ENCODE data around the gene IMMP2L. TPM values are rescaled to one million over a fixed set of nuclear protein-coding genes. Genes with fewer than 3 reads are reported as not detected.

IMMP2L gene
- total RNA-seq, 3 donors from 2014 or later (not counting 1 experiment from before 2014, with no cell fraction given), result 6.9 to 9.2 (median 8.7) TPM

GRCh38 chr7:111242141-111242755, 320.0 kb downstream of the IMMP2L start:
- H3K4me1 Mint-ChIP-seq, result peaks cover 0 to 8% of the 10 kb centered on the region in 2 donors
- 58% methylated on average over 7 of the region's 9 CpGs for WGBS (ENCODE audit: insufficient coverage)
- intact Hi-C loops (cut with micrococcal nuclease), result no loop called here
- H3K27me3 Mint-ChIP-seq (ENCODE audit: low read depth in 2 of 2), result no peaks in the 10 kb centered on the region
- no peaks in the 10 kb centered on the region for H3K36me3 Mint-ChIP-seq
- Histone ChIP-seq H3K4me3 (ENCODE audit: low read length) (no peak overlapping the region), H3K9me3 (ENCODE audit: control insufficient read depth, insufficient read depth, low read length) (no peaks in the 10 kb centered on the region), H3K36me3 (ENCODE audit: control insufficient read depth, insufficient read depth, low read length) (no peaks in the 10 kb centered on the region), H3K4me1 (ENCODE audit: control insufficient read depth, insufficient read depth, low read length) (no peaks in the 10 kb centered on the region), H3K27ac (ENCODE audit: low read length) (no peak overlapping the region), H3K27me3 (ENCODE audit: control insufficient read depth, insufficient read depth, low read length) (no peaks in the 10 kb centered on the region)
- peaks cover 3% of the 10 kb centered on the region in 2 donors for H3K9me3 Mint-ChIP-seq
- DNase-seq (no peak), ATAC-seq (no peak)
- H3K27ac Mint-ChIP-seq, result no peak overlapping the region
- H3K4me3 Mint-ChIP-seq, result no peak overlapping the region
- no peak for TF ChIP-seq CTCF (IDR thresholded peaks at IDR 0.05)

- Mint-ChIP-seq H3K4me3 (no peak overlapping the region), H3K36me3 (no peaks in the 10 kb centered on the region), H3K9me3 (peaks cover 7 to 10% of the 10 kb centered on the region in 2 donors), H3K27ac (no peak overlapping the region), H3K27me3 (ENCODE audit: low read depth in 2 of 2) (no peaks in the 10 kb centered on the region), H3K4me1 (peaks cover 0 to 8% of the 10 kb centered on the region in 2 donors)
- intact Hi-C loops (cut with micrococcal nuclease), result no loop called here
- H3K4me3 ChIP-seq (ENCODE audit: low read length), result no peak overlapping the region
- no peaks in the 10 kb centered on the region for H3K9me3 ChIP-seq (ENCODE audit: control insufficient read depth, insufficient read depth, low read length)
- no peak for TF ChIP-seq CTCF (IDR thresholded peaks at IDR 0.05)
- 85% methylated on average over 3 of the region's 4 CpGs for WGBS (ENCODE audit: insufficient coverage)
- no peaks in the 10 kb centered on the region for H3K36me3 ChIP-seq (ENCODE audit: control insufficient read depth, insufficient read depth, low read length)
- H3K4me1 ChIP-seq (ENCODE audit: control insufficient read depth, insufficient read depth, low read length), result no peaks in the 10 kb centered on the region
- no peak for DNase-seq
- ATAC-seq, result no peak
- H3K27ac ChIP-seq (ENCODE audit: low read length), result no peak overlapping the region
- H3K27me3 ChIP-seq (ENCODE audit: control insufficient read depth, insufficient read depth, low read length), result no peaks in the 10 kb centered on the region
These were observed 321.9 kb downstream of the IMMP2L start for GRCh38 chr7:111240371-111240770.

- no peaks in the 10 kb centered on the region for H3K27me3 Mint-ChIP-seq (ENCODE audit: low read depth in 2 of 2)
- no peak overlapping the region for H3K4me3 ChIP-seq (ENCODE audit: low read length)
- no peaks in the 10 kb centered on the region for H3K36me3 Mint-ChIP-seq
- H3K4me3 Mint-ChIP-seq, result no peak overlapping the region
- WGBS (ENCODE audit: insufficient coverage), result no CpG with 5 or more reads among the region's 1 CpG
- peaks cover 7 to 13% of the 10 kb centered on the region in 2 donors for H3K9me3 Mint-ChIP-seq
- no peak overlapping the region for H3K27ac Mint-ChIP-seq
- H3K27ac ChIP-seq (ENCODE audit: low read length), result no peak overlapping the region
- H3K4me1 Mint-ChIP-seq, result peaks cover 0 to 8% of the 10 kb centered on the region in 2 donors
- ATAC-seq (no peak), DNase-seq (no peak)
- TF ChIP-seq CTCF (IDR thresholded peaks at IDR 0.05), result no peak
- H3K27me3 ChIP-seq (ENCODE audit: control insufficient read depth, insufficient read depth, low read length), result no peaks in the 10 kb centered on the region
- no peaks in the 10 kb centered on the region for H3K36me3 ChIP-seq (ENCODE audit: control insufficient read depth, insufficient read depth, low read length)
- H3K9me3 ChIP-seq (ENCODE audit: control insufficient read depth, insufficient read depth, low read length), result no peaks in the 10 kb centered on the region
- intact Hi-C loops (cut with micrococcal nuclease), result no loop called here
- H3K4me1 ChIP-seq (ENCODE audit: control insufficient read depth, insufficient read depth, low read length), result no peaks in the 10 kb centered on the region
These were observed 322.9 kb downstream of the IMMP2L start for GRCh38 chr7:111239437-111239836.

- Histone ChIP-seq H3K4me3 (ENCODE audit: low read length) (no peak overlapping the region), H3K9me3 (ENCODE audit: control insufficient read depth, insufficient read depth, low read length) (no peaks in the 10 kb centered on the region), H3K27me3 (ENCODE audit: control insufficient read depth, insufficient read depth, low read length) (no peaks in the 10 kb centered on the region), H3K4me1 (ENCODE audit: control insufficient read depth, insufficient read depth, low read length) (no peaks in the 10 kb centered on the region), H3K36me3 (ENCODE audit: control insufficient read depth, insufficient read depth, low read length) (no peaks in the 10 kb centered on the region), H3K27ac (ENCODE audit: low read length) (no peak overlapping the region)
- Mint-ChIP-seq H3K4me3 (no peak overlapping the region), H3K4me1 (peaks cover 0 to 8% of the 10 kb centered on the region in 2 donors), H3K27ac (no peak overlapping the region), H3K27me3 (ENCODE audit: low read depth in 2 of 2) (no peaks in the 10 kb centered on the region), H3K9me3 (peaks cover 7 to 13% of the 10 kb centered on the region in 2 donors), H3K36me3 (no peaks in the 10 kb centered on the region)
- intact Hi-C loops (cut with micrococcal nuclease), result no loop called here
- TF ChIP-seq CTCF (IDR thresholded peaks at IDR 0.05), result no peak
- WGBS (ENCODE audit: insufficient coverage), result 59% methylated on average over 1 of the region's 1 CpG
- ATAC-seq, result no peak
- no peak for DNase-seq
These were observed 323.4 kb downstream of the IMMP2L start for GRCh38 chr7:111238886-111239285.
